Loucy (cell line): ENCODE results near the gene SFSWAP.
"Not testable (repeated sequence)": the region's sequence is repeated elsewhere in the genome, so short reads cannot be mapped to it uniquely, and the experiment has no call there.

ENCODE experiments used
- CTCF ChIP-seq: fragments of 200-600 bp; sonication (generic); conservative IDR thresholded peaks from 2 replicates; pipeline ENCODE4 v1.5.1; 2014; ENCODE audit warnings: mild to moderate bottlenecking, antibody characterized with exemption, low read length
- EZH2phosphoT487 ChIP-seq: fragments of 200-600 bp; IDR thresholded peaks from 2 replicates; pipeline ENCODE4 v1.6.1; 2018; ENCODE audit warnings: antibody characterized with exemption, mild to moderate bottlenecking, moderate library complexity, borderline replicate concordance

GRCh38 chr12:131681746-131682509, 29.0 kb upstream of the SFSWAP start:
- not testable (repeated sequence) for TF ChIP-seq CTCF, EZH2phosphoT487
